Karpas-422 (cell line): ENCODE results near the gene TTYH1. TPM values are rescaled to one million over a fixed set of nuclear protein-coding genes. Genes with fewer than 3 reads are reported as not detected.

Source experiments
- DNase-seq: peaks from one replicate; pipeline ENCODE4 v3.0.0-alpha.2; 2015
- H2AFZ ChIP-seq: fragments of 200-600 bp; sonication (generic); 2 replicates; pipeline ENCODE4 v1.6.1; 2014; ENCODE audit warnings: antibody characterized with exemption, low read length, mixed read lengths
- H3K27ac ChIP-seq: fragments of 200-600 bp; sonication (generic); 2 replicates; pipeline ENCODE4 v1.5.1; 2014; ENCODE audit warnings: mild to moderate bottlenecking, low read length, moderate library complexity
- H3K27me3 ChIP-seq: fragments of 200-600 bp; sonication (generic); 2 replicates; pipeline ENCODE4 v1.6.1; 2014; ENCODE audit warnings: low read length, mixed read lengths
- H3K36me3 ChIP-seq: fragments of 200-600 bp; sonication (generic); 2 replicates; pipeline ENCODE4 v1.6.1; 2014; ENCODE audit warnings: low read length, mixed read lengths; ENCODE audit not compliant: insufficient read depth
- H3K4me1 ChIP-seq: fragments of 200-600 bp; sonication (generic); 2 replicates; pipeline ENCODE4 v1.6.1; 2014; ENCODE audit warnings: mild to moderate bottlenecking, low read length, mixed read lengths
- H3K4me2 ChIP-seq: fragments of 200-600 bp; sonication (generic); 2 replicates; pipeline ENCODE4 v1.6.1; 2014; ENCODE audit warnings: low read length, low read depth, mild to moderate bottlenecking; ENCODE audit not compliant: poor library complexity, severe bottlenecking
- H3K4me3 ChIP-seq: fragments of 200-600 bp; sonication (generic); 2 replicates; pipeline ENCODE4 v1.5.1; 2014; ENCODE audit warnings: mild to moderate bottlenecking, antibody characterized with exemption, low read length, mixed read lengths
- H3K79me2 ChIP-seq: fragments of 200-600 bp; sonication (generic); 2 replicates; pipeline ENCODE4 v1.6.1; 2014; ENCODE audit warnings: mild to moderate bottlenecking, low read length, mixed read lengths
- H3K9ac ChIP-seq: fragments of 200-600 bp; sonication (generic); 2 replicates; pipeline ENCODE4 v1.6.0; 2014; ENCODE audit warnings: low read length
- H3K9me2 ChIP-seq: fragments of 200-600 bp; sonication (generic), shearing (Covaris generic); replicated peaks from 2 replicates; pipeline ENCODE4 v1.6.0; 2014; ENCODE audit warnings: mild to moderate bottlenecking, low read length, moderate library complexity; ENCODE audit not compliant: insufficient read depth
- H3K9me3 ChIP-seq: fragments of 300-700, 200-600 bp; sonication (generic); 2 replicates; pipeline ENCODE4 v1.6.1; 2014; ENCODE audit warnings: low read length, mixed read lengths
- H4K20me1 ChIP-seq: fragments of 200-600 bp; sonication (generic); 2 replicates; pipeline ENCODE4 v1.6.1; 2014; ENCODE audit warnings: mild to moderate bottlenecking, antibody characterized with exemption, low read length, low read depth; ENCODE audit not compliant: insufficient read depth
- total RNA-seq: library from RNA; depleted of rRNA; stranded (reverse); fragments of >200 nt; shearing (Covaris generic); gene quantifications from 2 replicates; pipeline ENCODE4 v1.2.3, GENCODE V29; 2014; ENCODE audit warnings: low replicate concordance

Gene TTYH1
- total RNA-seq, 1 experiment from 2014 or later, result not detected

DNA sequence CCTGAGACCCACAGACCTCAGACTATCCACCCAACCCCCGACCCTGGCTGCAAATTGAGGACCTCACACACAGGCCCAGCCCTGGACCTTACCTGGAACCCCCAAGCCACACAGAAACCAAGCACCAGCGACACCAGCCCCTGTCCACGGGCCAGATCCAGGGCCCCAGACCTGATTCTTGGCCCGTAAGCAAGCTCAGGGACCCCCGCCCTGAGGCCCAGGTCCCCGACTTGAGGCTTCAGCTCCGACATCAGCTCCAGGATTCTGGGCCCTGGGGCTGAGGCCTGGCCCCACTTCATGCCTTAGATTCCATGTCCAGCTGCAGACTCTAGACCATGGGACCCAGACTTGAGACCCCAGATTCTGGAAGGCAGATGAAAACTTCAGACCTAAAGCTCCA, 6.3 kb downstream of the TTYH1 start:
- Histone ChIP-seq H3K36me3 (no peaks in the 10 kb centered on the region), H3K79me2 (no peaks in the 10 kb centered on the region), H3K27me3 (no peaks in the 10 kb centered on the region), H4K20me1 (no peaks in the 10 kb centered on the region; the same call in 1 of the 2 replicates), H3K9ac (no peak overlapping the region), H3K4me3 (no peak overlapping the region), H3K4me2 (no peak overlapping the region), H3K9me2 (no peaks in the 10 kb centered on the region), H2AFZ (no peak overlapping the region), H3K9me3 (no peaks in the 10 kb centered on the region), H3K27ac (no peak overlapping the region), H3K4me1 (no peaks in the 10 kb centered on the region)
- DNase-seq, result no peak

DNA sequence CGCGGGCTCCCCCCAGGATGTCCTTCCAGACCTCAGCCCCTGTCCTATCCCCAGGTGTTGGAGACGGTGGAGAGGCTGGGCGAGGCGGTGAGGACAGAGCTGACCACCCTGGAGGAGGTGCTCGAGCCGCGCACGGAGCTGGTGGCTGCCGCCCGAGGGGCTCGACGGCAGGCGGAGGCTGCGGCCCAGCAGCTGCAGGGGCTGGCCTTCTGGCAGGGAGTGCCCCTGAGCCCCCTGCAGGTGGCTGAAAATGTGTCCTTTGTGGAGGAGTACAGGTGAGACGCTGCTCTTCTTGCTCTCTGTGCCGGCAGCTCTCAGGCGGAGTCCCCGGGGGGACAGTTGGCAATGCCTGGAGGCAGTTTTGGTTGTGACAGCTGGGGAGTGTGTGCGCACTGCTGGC, 6.9 kb downstream of the TTYH1 start:
- H3K9me3 ChIP-seq, result no peaks in the 10 kb centered on the region
- no peak overlapping the region for H3K9ac ChIP-seq
- no peaks in the 10 kb centered on the region; the same call in 1 of the 2 replicates for H4K20me1 ChIP-seq
- H3K4me1 ChIP-seq, result no peaks in the 10 kb centered on the region
- H3K79me2 ChIP-seq, result no peaks in the 10 kb centered on the region
- H2AFZ ChIP-seq, result no peak overlapping the region
- no peak for DNase-seq
- H3K9me2 ChIP-seq, result no peaks in the 10 kb centered on the region
- H3K36me3 ChIP-seq, result no peaks in the 10 kb centered on the region
- H3K27me3 ChIP-seq, result no peaks in the 10 kb centered on the region
- no peak overlapping the region for H3K4me2 ChIP-seq
- H3K27ac ChIP-seq, result no peak overlapping the region
- H3K4me3 ChIP-seq, result no peak overlapping the region

DNA sequence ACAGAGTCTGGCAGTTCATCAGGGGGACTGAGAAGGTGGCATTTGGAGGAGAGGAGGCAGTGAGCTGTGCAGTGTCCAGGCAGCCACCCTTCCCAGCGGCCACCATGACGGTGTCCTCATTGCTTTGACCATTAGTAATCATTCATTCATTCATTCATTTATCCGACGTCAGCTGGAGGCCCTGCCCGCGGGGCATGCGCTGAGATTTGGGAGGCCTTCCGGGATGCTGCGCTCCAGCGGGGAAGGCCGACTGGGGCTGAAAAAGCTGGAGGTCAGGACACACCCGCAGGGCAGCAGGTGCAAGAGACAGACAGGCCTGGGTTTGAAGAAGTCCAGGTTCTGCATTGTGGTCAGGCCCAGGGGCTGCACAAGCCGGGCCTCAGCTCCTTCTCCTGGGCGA, 8.9 kb downstream of the TTYH1 start:
- H2AFZ ChIP-seq, result no peak overlapping the region
- no peaks in the 10 kb centered on the region; the same call in 1 of the 2 replicates for H4K20me1 ChIP-seq
- no peaks in the 10 kb centered on the region for H3K36me3 ChIP-seq
- no peak overlapping the region for H3K4me3 ChIP-seq
- H3K27ac ChIP-seq, result no peak overlapping the region
- H3K9ac ChIP-seq, result no peak overlapping the region
- H3K9me3 ChIP-seq, result no peaks in the 10 kb centered on the region
- H3K4me2 ChIP-seq, result no peak overlapping the region
- no peaks in the 10 kb centered on the region for H3K79me2 ChIP-seq
- no peaks in the 10 kb centered on the region for H3K9me2 ChIP-seq
- no peak for DNase-seq
- no peaks in the 10 kb centered on the region for H3K27me3 ChIP-seq
- H3K4me1 ChIP-seq, result no peaks in the 10 kb centered on the region

DNA sequence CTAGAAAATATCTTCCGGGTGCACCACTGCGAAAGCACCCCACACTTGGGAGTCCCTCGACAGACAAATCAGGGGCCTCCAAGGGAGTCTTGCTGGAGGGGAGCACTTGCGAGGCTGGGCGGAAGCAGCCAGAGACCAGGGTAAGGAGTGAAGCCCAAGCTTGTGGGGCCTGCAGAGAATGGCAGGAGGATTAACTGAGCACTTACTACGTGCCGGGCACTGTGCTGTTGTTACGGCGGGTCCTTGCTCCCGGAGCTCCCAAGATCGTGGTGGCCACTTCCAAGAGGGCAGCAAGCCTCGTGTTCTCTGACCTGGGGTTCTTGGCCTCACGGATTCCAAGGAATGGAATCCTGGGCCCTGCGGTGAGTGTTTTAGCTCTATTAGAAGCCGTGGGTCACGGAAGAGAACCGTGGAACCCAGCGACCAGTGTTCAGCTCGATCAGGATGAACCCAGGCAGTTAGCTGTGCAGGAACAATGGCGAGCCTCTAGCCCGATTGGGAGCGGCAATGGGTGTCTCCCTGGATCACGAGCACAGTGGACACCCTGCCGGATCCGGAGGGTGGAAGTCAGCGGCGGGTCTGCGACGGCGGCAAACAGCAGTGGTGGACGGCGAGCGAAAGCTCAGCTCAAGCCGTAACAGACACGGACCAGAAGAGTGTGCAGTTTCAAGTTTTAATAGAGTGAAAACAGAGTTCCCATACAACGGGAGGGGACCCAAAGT, 9.6 kb downstream of the TTYH1 start:
- no peak overlapping the region for H3K4me3 ChIP-seq
- no peaks in the 10 kb centered on the region for H3K27me3 ChIP-seq
- H4K20me1 ChIP-seq, result no peaks in the 10 kb centered on the region; the same call in 1 of the 2 replicates
- no peaks in the 10 kb centered on the region for H3K36me3 ChIP-seq
- H3K9ac ChIP-seq, result no peak overlapping the region
- H3K4me1 ChIP-seq, result no peaks in the 10 kb centered on the region
- H3K9me3 ChIP-seq, result no peaks in the 10 kb centered on the region
- no peak overlapping the region for H2AFZ ChIP-seq
- no peak overlapping the region for H3K4me2 ChIP-seq
- no peak for DNase-seq
- no peaks in the 10 kb centered on the region for H3K9me2 ChIP-seq
- H3K79me2 ChIP-seq, result no peaks in the 10 kb centered on the region
- H3K27ac ChIP-seq, result no peak overlapping the region

DNA sequence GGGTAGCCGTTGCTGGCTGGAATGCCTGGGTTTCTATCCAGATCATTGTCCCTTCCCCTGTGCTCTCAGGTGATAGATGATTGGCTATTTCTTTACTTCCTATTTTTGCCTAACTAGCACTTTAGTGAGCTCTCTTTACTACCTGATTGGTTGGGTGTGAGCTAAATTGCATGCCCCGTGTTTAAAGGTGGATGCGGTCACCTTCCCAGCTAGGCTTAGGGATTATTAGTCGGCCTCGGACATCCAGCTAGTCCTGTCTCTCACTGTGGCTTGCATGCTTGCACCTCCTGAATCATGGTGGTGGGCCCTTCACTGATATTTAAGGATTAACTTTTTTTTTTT, 10.1 kb downstream of the TTYH1 start:
- no peak overlapping the region for H3K4me3 ChIP-seq
- DNase-seq, result no peak
- no peak overlapping the region for H3K4me2 ChIP-seq
- H3K9me2 ChIP-seq, result no peaks in the 10 kb centered on the region
- H3K27me3 ChIP-seq, result no peaks in the 10 kb centered on the region
- H4K20me1 ChIP-seq, result no peaks in the 10 kb centered on the region; the same call in 1 of the 2 replicates
- no peak overlapping the region for H2AFZ ChIP-seq
- H3K79me2 ChIP-seq, result no peaks in the 10 kb centered on the region
- H3K9me3 ChIP-seq, result no peaks in the 10 kb centered on the region
- no peak overlapping the region for H3K27ac ChIP-seq
- no peaks in the 10 kb centered on the region for H3K4me1 ChIP-seq
- no peaks in the 10 kb centered on the region for H3K36me3 ChIP-seq
- H3K9ac ChIP-seq, result no peak overlapping the region

DNA sequence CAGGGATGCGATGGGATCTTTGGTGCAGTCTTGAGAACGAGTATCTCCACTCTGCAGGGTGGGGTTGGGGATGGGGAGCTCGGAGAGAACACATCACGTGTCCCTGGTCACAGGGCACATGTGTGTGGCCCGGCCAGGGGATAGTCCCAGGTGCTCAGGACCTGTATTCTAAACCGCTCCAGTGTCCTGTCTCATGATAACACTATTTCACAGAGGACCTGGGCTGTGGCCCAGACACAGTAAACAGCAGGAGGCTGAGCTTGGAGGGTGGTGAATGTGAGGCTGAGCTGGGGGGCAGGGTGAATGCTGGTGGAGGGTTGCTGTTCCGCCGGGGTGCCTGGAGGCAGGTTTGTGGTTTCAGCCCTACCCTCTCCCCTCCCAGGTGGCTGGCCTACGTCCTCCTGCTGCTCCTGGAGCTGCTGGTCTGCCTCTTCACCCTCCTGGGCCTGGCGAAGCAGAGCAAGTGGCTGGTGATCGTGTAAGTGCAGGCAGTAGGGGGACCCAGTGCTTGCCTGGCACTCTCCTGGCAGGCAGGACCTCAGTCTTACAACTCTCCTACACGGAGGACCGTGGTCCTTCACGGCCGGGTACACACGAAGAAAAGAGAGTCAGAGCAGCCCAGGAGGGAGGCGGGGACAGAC, 11.1 kb downstream of the TTYH1 start:
- H3K9me3 ChIP-seq, result no peaks in the 10 kb centered on the region
- H3K79me2 ChIP-seq, result no peaks in the 10 kb centered on the region
- DNase-seq, result peak; percentile 39
- H3K9me2 ChIP-seq, result no peaks in the 10 kb centered on the region
- no peaks in the 10 kb centered on the region for H3K27me3 ChIP-seq
- H3K27ac ChIP-seq, result no peak overlapping the region
- no peaks in the 10 kb centered on the region for H3K4me1 ChIP-seq
- H3K4me3 ChIP-seq, result no peak overlapping the region
- H3K9ac ChIP-seq, result no peak overlapping the region
- no peaks in the 10 kb centered on the region for H3K36me3 ChIP-seq
- peaks cover 2% of the 10 kb centered on the region; the same call in 1 of the 2 replicates for H4K20me1 ChIP-seq
- H2AFZ ChIP-seq, result no peak overlapping the region
- no peak overlapping the region for H3K4me2 ChIP-seq

DNA sequence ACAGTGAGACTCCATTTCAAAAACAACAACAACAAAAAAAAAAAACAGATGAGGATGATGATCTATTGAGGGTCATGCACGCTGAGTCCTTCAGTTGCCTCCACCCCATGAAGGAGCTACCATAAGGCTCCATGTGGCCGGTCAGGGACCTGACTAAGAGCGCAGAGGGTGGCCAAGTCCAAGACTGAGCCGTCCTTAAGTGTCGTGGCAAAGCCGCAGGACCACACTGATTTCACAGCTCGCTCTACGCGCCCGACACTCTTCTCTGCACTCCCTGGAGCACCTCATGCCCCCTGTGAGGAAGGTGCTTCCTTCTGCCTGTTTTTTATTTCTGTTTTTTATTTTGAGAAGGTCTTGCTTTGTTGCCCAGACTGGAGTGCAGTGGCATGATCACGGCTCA, 12.3 kb downstream of the TTYH1 start:
- no peak for DNase-seq
- Histone ChIP-seq H3K4me2 (no peak overlapping the region), H3K9me2 (no peaks in the 10 kb centered on the region), H3K9me3 (no peaks in the 10 kb centered on the region), H3K9ac (no peak overlapping the region), H3K36me3 (no peaks in the 10 kb centered on the region), H3K4me1 (no peaks in the 10 kb centered on the region), H3K27me3 (no peaks in the 10 kb centered on the region), H3K4me3 (no peak overlapping the region), H3K79me2 (no peaks in the 10 kb centered on the region), H2AFZ (no peak overlapping the region), H4K20me1 (peaks cover 9% of the 10 kb centered on the region; the same call in 1 of the 2 replicates), H3K27ac (no peak overlapping the region)

DNA sequence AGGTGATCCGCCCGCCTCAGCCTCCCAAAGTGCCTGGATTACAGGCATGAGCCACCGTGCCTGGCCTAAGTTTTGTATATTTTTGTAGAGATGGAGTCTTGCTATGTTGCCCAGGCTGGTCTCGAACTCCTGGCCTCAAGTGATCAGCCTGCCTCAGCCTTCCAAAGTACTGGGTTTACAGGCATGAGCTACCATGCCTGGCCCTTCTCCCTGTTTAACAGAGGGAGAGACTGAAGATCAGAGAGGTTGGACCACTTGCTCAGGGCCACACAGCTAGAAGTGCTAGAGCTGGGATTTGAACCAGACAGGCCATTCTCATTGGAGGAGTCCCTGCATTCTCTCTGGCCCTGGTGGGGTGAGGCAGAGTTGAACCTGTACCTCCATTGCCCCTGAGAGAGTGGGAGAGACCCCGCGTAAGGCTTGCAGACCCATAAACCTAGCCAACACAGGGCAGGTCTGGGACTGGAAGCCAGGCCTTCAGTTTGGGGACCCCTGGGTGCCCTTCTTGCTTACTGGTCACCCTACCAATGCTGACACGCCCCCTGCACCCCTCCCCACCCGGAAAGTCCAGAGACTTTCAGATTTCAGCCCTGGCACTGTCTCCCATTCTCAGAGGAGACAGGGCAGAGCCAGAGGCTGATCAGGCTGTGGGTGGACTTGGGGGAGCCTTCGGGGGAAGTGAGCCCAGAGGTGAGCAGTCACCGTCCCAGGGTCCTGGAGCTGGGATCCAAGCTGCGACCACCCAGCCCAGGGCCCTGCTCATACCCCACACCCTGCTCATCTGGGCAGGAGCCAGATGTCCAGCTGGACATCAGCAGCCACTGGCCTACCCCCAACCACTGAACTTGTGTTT, 13.3 kb downstream of the TTYH1 start:
- Histone ChIP-seq H4K20me1 (peaks cover 15% of the 10 kb centered on the region; the same call in 1 of the 2 replicates), H3K9ac (no peak overlapping the region), H3K9me2 (no peaks in the 10 kb centered on the region), H3K27me3 (no peaks in the 10 kb centered on the region), H3K27ac (no peak overlapping the region), H3K4me1 (no peaks in the 10 kb centered on the region), H3K36me3 (no peaks in the 10 kb centered on the region), H2AFZ (no peak overlapping the region), H3K79me2 (no peaks in the 10 kb centered on the region), H3K9me3 (no peaks in the 10 kb centered on the region), H3K4me2 (no peak overlapping the region), H3K4me3 (no peak overlapping the region)
- no peak for DNase-seq
